ENCODE data around the gene TSPAN17. TPM values are rescaled to one million over a fixed set of nuclear protein-coding genes. Genes with fewer than 3 reads are reported as not detected.
A peak's percentile ranks its signal among the peaks of the same experiment; 100 is the strongest.

The TSPAN17 gene
- total and polyA plus RNA-seq, 2 experiments from 2014 or later = 27.9 to 33.4 TPM

GRCh38 chr5:176614805-176615478 is 32.3 kb upstream of the TSPAN17 start:
- H3K4me2 ChIP-seq = no peak overlapping the region
- H3K4me1 ChIP-seq (ENCODE audit: insufficient read depth) = no peaks in the 10 kb centered on the region
- no peaks in the 10 kb centered on the region for H3K79me2 ChIP-seq
- WGBS (ENCODE audit: low lambda C conversion rate, missing lambda C conversion rate) = 79% methylated on average over 6 of the region's 8 CpGs
- DNase-seq (ENCODE audit: low spot score) = no peak
- no peaks in the 10 kb centered on the region for H3K9me3 ChIP-seq (ENCODE audit: low read depth)
- TF ChIP-seq CTCF (IDR thresholded peaks at IDR 0.05; ENCODE audit: poor library complexity) (no peak), EZH2phosphoT487 (IDR thresholded peaks at IDR 0.05; ENCODE audit: low read depth, severe bottlenecking, unreplicated experiment) (no peak), EZH2 (IDR thresholded peaks at IDR 0.05; ENCODE audit: borderline replicate concordance) (no peak)
- no peak overlapping the region for H2AFZ ChIP-seq
- H3K36me3 ChIP-seq (replicated peaks; ENCODE audit: insufficient read depth, low read depth) = no peaks in the 10 kb centered on the region
- peaks cover 39% of the 10 kb centered on the region for H3K27me3 ChIP-seq
- H3K4me3 ChIP-seq = no peak overlapping the region
- H3K27ac ChIP-seq = no peak overlapping the region
- H3K9me2 ChIP-seq (replicated peaks; ENCODE audit: insufficient read depth) = no peaks in the 10 kb centered on the region
- H4K20me1 ChIP-seq (ENCODE audit: insufficient read depth, poor library complexity, severe bottlenecking) = no peaks in the 10 kb centered on the region

- 80% methylated on average over 7 of the region's 7 CpGs for WGBS (ENCODE audit: low lambda C conversion rate, missing lambda C conversion rate)
- no peaks in the 10 kb centered on the region for H3K79me2 ChIP-seq
- no peak overlapping the region for H2AFZ ChIP-seq
- H3K9me3 ChIP-seq (ENCODE audit: low read depth) = no peaks in the 10 kb centered on the region
- no peaks in the 10 kb centered on the region for H4K20me1 ChIP-seq (ENCODE audit: insufficient read depth, poor library complexity, severe bottlenecking)
- H3K27me3 ChIP-seq = peaks cover 55% of the 10 kb centered on the region
- no peak overlapping the region for H3K4me2 ChIP-seq
- H3K9me2 ChIP-seq (replicated peaks; ENCODE audit: insufficient read depth) = no peaks in the 10 kb centered on the region
- H3K4me1 ChIP-seq (ENCODE audit: insufficient read depth) = no peaks in the 10 kb centered on the region
- H3K4me3 ChIP-seq = no peak overlapping the region
- H3K27ac ChIP-seq = no peak overlapping the region
- H3K36me3 ChIP-seq (replicated peaks; ENCODE audit: insufficient read depth, low read depth) = no peaks in the 10 kb centered on the region
- no peak for DNase-seq (ENCODE audit: low spot score)
- TF ChIP-seq EZH2phosphoT487 (IDR thresholded peaks at IDR 0.05; ENCODE audit: low read depth, severe bottlenecking, unreplicated experiment) = no peak
Measured at GRCh38 chr5:176616511-176616910, 30.8 kb upstream of the TSPAN17 start.

GRCh38 chr5:176618783-176619182 is 28.5 kb upstream of the TSPAN17 start:
- H3K27me3 ChIP-seq = peaks cover 64% of the 10 kb centered on the region
- H2AFZ ChIP-seq = no peak overlapping the region
- H3K4me3 ChIP-seq = no peak overlapping the region
- no peaks in the 10 kb centered on the region for H4K20me1 ChIP-seq (ENCODE audit: insufficient read depth, poor library complexity, severe bottlenecking)
- H3K4me2 ChIP-seq = no peak overlapping the region
- no peaks in the 10 kb centered on the region for H3K9me2 ChIP-seq (replicated peaks; ENCODE audit: insufficient read depth)
- no peaks in the 10 kb centered on the region for H3K4me1 ChIP-seq (ENCODE audit: insufficient read depth)
- WGBS (ENCODE audit: low lambda C conversion rate, missing lambda C conversion rate) = 53% methylated on average over 19 of the region's 19 CpGs
- no peaks in the 10 kb centered on the region for H3K36me3 ChIP-seq (replicated peaks; ENCODE audit: insufficient read depth, low read depth)
- no peak overlapping the region for H3K27ac ChIP-seq
- H3K79me2 ChIP-seq = no peaks in the 10 kb centered on the region
- H3K9me3 ChIP-seq (ENCODE audit: low read depth) = no peaks in the 10 kb centered on the region
- no peak for DNase-seq (ENCODE audit: low spot score)
- TF ChIP-seq EZH2phosphoT487 (IDR thresholded peaks at IDR 0.05; ENCODE audit: low read depth, severe bottlenecking, unreplicated experiment) = no peak
- TF ChIP-seq CTCF (IDR thresholded peaks at IDR 0.05; ENCODE audit: poor library complexity) = no peak
- TF ChIP-seq EZH2 (IDR thresholded peaks at IDR 0.05; ENCODE audit: borderline replicate concordance) = no peak

- peak; percentile 78 for DNase-seq (ENCODE audit: low spot score)
- 13% methylated on average over 19 of the region's 31 CpGs for WGBS (ENCODE audit: low lambda C conversion rate, missing lambda C conversion rate)
- Histone ChIP-seq H3K4me2 (no peak overlapping the region), H3K4me1 (ENCODE audit: insufficient read depth) (no peaks in the 10 kb centered on the region), H3K4me3 (no peak overlapping the region), H3K27ac (no peak overlapping the region), H2AFZ (no peak overlapping the region), H3K79me2 (no peaks in the 10 kb centered on the region), H3K27me3 (peaks cover 67% of the 10 kb centered on the region), H3K9me2 (replicated peaks; ENCODE audit: insufficient read depth) (no peaks in the 10 kb centered on the region), H3K36me3 (replicated peaks; ENCODE audit: insufficient read depth, low read depth) (no peaks in the 10 kb centered on the region), H4K20me1 (ENCODE audit: insufficient read depth, poor library complexity, severe bottlenecking) (no peaks in the 10 kb centered on the region), H3K9me3 (ENCODE audit: low read depth) (no peaks in the 10 kb centered on the region)
- TF ChIP-seq EZH2 (IDR thresholded peaks at IDR 0.05; ENCODE audit: borderline replicate concordance) (no peak), EZH2phosphoT487 (IDR thresholded peaks at IDR 0.05; ENCODE audit: low read depth, severe bottlenecking, unreplicated experiment) (no peak)
Measured at GRCh38 chr5:176619203-176619568, 28.1 kb upstream of the TSPAN17 start.

Data from hepatocyte (in vitro differentiated cells).